Uterus (tissue), 4 donors: ENCODE results near the gene MYCL. TPM values are rescaled to one million over a fixed set of nuclear protein-coding genes. Genes with fewer than 3 reads are reported as not detected.

Experiments
- DNase-seq, 2 donors: peaks; one replicate each; pipeline ENCODE4 v3.0.0-alpha.2; 2019 to 2020
- H3K27ac ChIP-seq, 2 donors: fragments of 200-600 bp; sonication (generic); 1 replicate in 1 of 2; 2 replicates in 1 of 2; pipeline ENCODE4 v1.5.1; 2016 to 2018
- H3K27me3 ChIP-seq, 2 donors: fragments of 200-600 bp; sonication (generic); one replicate each; pipeline ENCODE4 v1.5.1; 2018 to 2019; ENCODE audit warnings: control low read depth in 1 of 2
- H3K36me3 ChIP-seq, 2 donors: fragments of 200-600 bp; sonication (generic); one replicate each; pipeline ENCODE4 v1.5.1; 2019; ENCODE audit warnings: control low read depth in 1 of 2
- H3K4me1 ChIP-seq, 2 donors: fragments of 200-600 bp; sonication (generic); one replicate each; pipeline ENCODE4 v1.5.1; 2018 to 2019; ENCODE audit warnings: control low read depth in 1 of 2
- H3K4me3 ChIP-seq, 2 donors: fragments of 200-600 bp; sonication (generic); 1 replicate in 1 of 2; 2 replicates in 1 of 2; pipeline ENCODE4 v1.5.1; 2018 to 2019; ENCODE audit warnings: mild to moderate bottlenecking in 1 of 2
- H3K9me3 ChIP-seq, 2 donors: fragments of 200-600 bp; sonication (generic); one replicate each; pipeline ENCODE4 v1.5.1; 2019; ENCODE audit warnings: control low read depth in 1 of 2
- POLR2A ChIP-seq, 2 donors: fragments of 450-650 bp; IDR thresholded peaks; one replicate each; pipeline ENCODE4 v1.6.1; 2016; ENCODE audit warnings: antibody characterized with exemption in 2 of 2, mild to moderate bottlenecking in 1 of 2, moderate library complexity in 1 of 2
- intact Hi-C: fragments of 100-400 bp; cut with DNase I; formaldehyde crosslinking; loops from one replicate; pipeline ENCODE4 v1.15.1; 2023; ENCODE audit warnings: low total_unique reads
- total RNA-seq, 4 donors: library from RNA; depleted of rRNA in 3 of 4; stranded (reverse); fragments of >200 nt in 3 of 4; gene quantifications; one replicate each; pipeline versions ENCODE4 v1.1.0 to v1.2.4, GENCODE V29; 2014 to 2023
- TF ChIP-seq, protein P1 (sequence below), 4 experiments: fragments of 200-600 bp in 2 of 4; fragments of 450-650 bp in 2 of 4; sonication (generic) in 2 of 4; IDR thresholded peaks; one replicate each; pipeline ENCODE4 v1.5.1; 2016 to 2019; ENCODE audit warnings: antibody characterized with exemption in 4 of 4, mild to moderate bottlenecking in 2 of 4, moderate library complexity in 1 of 4
- donor health status: DM: yes; HTN: yes; CAD: no.

Gene MYCL, protein sequence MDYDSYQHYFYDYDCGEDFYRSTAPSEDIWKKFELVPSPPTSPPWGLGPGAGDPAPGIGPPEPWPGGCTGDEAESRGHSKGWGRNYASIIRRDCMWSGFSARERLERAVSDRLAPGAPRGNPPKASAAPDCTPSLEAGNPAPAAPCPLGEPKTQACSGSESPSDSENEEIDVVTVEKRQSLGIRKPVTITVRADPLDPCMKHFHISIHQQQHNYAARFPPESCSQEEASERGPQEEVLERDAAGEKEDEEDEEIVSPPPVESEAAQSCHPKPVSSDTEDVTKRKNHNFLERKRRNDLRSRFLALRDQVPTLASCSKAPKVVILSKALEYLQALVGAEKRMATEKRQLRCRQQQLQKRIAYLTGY
- 1 to 10 TPM in 1 of 4 donors, under 1 TPM in 1, not detected in 2; 0.40 to 3.6 TPM for total RNA-seq

DNA sequence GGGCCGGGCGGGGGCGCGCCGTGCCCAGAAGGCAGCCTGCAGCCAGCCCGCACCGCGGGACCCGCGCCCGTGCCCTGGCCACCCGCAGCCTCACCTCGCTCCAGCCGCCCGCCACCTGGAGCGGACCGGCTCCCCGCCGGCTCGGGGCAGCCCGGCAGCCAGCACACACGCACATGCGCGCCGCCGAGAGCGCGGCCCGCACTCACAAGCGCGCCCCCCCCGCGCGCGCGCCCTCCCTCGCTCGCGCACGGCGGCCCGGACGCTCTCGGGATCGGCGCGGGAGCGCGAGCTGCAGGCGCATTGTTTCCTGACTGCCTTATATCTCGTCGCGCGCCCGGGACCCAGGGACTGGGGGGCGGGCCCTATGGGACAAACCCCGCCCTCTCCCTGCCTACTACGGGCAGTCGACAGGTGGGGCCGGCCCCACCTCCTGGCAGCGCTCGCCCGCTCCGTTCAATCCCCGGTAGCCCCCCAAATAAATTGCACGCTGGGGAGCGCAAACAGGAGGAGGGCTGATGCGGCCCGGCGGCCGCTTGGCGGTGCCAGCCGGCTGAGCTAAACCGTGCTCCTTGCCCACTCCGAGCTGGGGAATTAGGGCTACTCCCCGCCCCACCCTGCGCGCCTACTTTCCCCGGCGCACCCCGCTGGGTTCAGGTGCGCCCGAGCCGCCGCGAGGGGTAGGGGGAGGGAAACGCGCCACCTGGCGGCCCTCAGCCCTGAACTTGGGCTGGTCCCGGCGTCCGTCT, at the start of gene MYCL:
TSS of gene MYCL (minus strand) at position 204 of the 746 bp plus-strand sequence. CDS start 483 bp downstream, outside the sequence.
- TF ChIP-seq POLR2A (IDR thresholded peaks at IDR 0.05) = peak in 1 of 2 donors; percentile 43
- TF ChIP-seq, protein P1, sequence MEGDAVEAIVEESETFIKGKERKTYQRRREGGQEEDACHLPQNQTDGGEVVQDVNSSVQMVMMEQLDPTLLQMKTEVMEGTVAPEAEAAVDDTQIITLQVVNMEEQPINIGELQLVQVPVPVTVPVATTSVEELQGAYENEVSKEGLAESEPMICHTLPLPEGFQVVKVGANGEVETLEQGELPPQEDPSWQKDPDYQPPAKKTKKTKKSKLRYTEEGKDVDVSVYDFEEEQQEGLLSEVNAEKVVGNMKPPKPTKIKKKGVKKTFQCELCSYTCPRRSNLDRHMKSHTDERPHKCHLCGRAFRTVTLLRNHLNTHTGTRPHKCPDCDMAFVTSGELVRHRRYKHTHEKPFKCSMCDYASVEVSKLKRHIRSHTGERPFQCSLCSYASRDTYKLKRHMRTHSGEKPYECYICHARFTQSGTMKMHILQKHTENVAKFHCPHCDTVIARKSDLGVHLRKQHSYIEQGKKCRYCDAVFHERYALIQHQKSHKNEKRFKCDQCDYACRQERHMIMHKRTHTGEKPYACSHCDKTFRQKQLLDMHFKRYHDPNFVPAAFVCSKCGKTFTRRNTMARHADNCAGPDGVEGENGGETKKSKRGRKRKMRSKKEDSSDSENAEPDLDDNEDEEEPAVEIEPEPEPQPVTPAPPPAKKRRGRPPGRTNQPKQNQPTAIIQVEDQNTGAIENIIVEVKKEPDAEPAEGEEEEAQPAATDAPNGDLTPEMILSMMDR (IDR thresholded peaks at IDR 0.05) = peak; percentile 62 to 71 (median 68)
- Histone ChIP-seq H3K4me1 (peaks cover 0 to 8% of the 10 kb centered on the region in 2 donors), H3K36me3 (no peaks in the 10 kb centered on the region), H3K27me3 (peaks cover 4 to 9% of the 10 kb centered on the region in 2 donors), H3K27ac (no peak within 1 kb of the TSS), H3K4me3 (peak within 1 kb of the TSS; percentile 34 to 45), H3K9me3 (no peaks in the 10 kb centered on the region)
- peak; percentile 28 to 45 for DNase-seq
- intact Hi-C loops = loop anchor here (5.0 kb wide), 1 partner anchor 85 kb away; no protein-coding TSS in a partner anchor

DNA sequence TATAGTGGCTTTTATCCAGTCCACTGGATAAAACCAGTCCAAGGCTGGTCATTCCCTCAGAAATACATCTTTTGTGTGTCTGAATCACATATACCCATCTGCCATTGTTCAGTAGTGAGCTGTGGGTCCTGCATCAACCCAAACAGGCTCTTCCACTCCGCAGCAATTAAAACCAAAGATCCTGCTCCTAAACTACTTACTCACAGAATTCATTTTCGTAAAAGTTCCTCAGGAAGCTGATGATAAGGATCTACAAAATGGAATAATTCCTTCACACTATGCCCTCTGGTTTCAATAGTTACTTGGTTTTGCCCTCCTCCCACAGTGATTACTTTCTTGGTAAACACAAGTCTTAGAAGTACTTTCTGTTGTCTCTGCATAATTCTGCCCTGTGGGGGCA, 48.2 kb upstream of the MYCL start:
- intact Hi-C loops = no loop called here
- Histone ChIP-seq H3K27ac (no peak overlapping the region), H3K36me3 (no peaks in the 10 kb centered on the region), H3K27me3 (no peaks in the 10 kb centered on the region), H3K4me1 (no peaks in the 10 kb centered on the region), H3K9me3 (no peaks in the 10 kb centered on the region), H3K4me3 (no peak overlapping the region)
- DNase-seq = no peak
- TF ChIP-seq, protein P1 (IDR thresholded peaks at IDR 0.05) = no peak
- TF ChIP-seq POLR2A (IDR thresholded peaks at IDR 0.05) = no peak

DNA sequence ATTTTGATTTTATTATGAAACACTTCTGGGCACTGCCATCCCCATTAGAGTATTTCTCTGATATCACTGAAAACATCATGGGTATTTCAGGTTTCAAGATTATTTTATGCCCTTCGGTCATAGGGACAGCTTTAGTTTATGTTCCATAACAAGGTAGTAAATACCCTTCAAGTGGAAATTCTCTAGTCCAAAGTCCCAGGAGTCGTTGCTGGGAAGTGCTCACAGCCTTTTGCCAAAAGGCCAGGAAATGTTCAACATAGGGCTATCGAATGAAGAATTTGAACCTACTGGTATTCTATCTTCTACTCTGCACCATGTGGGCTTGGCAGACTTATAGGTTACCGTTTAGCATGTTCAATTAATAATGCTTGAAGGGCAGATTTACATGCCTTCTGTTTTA, 45.5 kb upstream of the MYCL start:
- no peak overlapping the region for H3K4me3 ChIP-seq
- no peak overlapping the region for H3K27ac ChIP-seq
- no peaks in the 10 kb centered on the region for H3K4me1 ChIP-seq
- intact Hi-C loops = no loop called here
- no peaks in the 10 kb centered on the region for H3K9me3 ChIP-seq
- H3K36me3 ChIP-seq = no peaks in the 10 kb centered on the region
- TF ChIP-seq, protein P1 (IDR thresholded peaks at IDR 0.05) = no peak
- no peak for TF ChIP-seq POLR2A (IDR thresholded peaks at IDR 0.05)
- H3K27me3 ChIP-seq = no peaks in the 10 kb centered on the region
- DNase-seq = no peak

DNA sequence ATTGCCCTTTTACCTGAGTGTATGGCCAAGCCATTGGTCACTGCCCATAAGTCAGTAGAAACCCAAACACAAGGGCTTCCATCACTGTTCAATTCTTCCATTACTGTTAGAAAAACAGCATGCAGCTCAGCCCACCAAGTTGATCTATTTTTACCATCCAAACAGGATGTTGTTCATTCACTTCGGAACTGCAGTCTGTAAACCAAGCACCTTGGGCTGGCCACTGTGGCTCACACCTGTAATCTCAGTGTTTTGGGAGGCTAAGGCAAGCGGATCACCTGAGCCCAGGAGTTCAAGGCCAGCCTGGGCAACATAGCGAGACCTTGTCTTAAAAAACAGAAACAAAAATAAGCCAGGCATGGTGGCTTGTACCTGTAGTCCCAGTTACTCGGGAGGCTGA, 44.5 kb upstream of the MYCL start:
- DNase-seq = no peak
- Histone ChIP-seq H3K36me3 (no peaks in the 10 kb centered on the region), H3K4me1 (no peaks in the 10 kb centered on the region), H3K9me3 (no peaks in the 10 kb centered on the region), H3K27me3 (no peaks in the 10 kb centered on the region), H3K4me3 (no peak overlapping the region), H3K27ac (no peak overlapping the region)
- intact Hi-C loops = no loop called here
- TF ChIP-seq POLR2A (IDR thresholded peaks at IDR 0.05) = no peak
- TF ChIP-seq, protein P1 (IDR thresholded peaks at IDR 0.05) = no peak
